GM21717 (cell line): Measurements from ENCODE around the gene AGAP1.

Experiments used
- ATAC-seq: cut with Tn5 transposase; IDR thresholded peaks from one replicate; pipeline ENCODE4 v1.9.1; 2021; ENCODE audit warnings: mild to moderate bottlenecking, moderate library complexity; ENCODE audit not compliant: unreplicated experiment

Gene AGAP1

GRCh38 chr2:236171680-236172254 is 677.9 kb downstream of the AGAP1 start:
- ATAC-seq = no peak

GRCh38 chr2:236172255-236173035 is 678.6 kb downstream of the AGAP1 start:
- no peak for ATAC-seq

- no peak for ATAC-seq
Observed at GRCh38 chr2:236173036-236173728, 679.3 kb downstream of the AGAP1 start.

- ATAC-seq = no peak
Observed at GRCh38 chr2:236173729-236174607, 680.1 kb downstream of the AGAP1 start.

GRCh38 chr2:236175548-236176150 is 681.8 kb downstream of the AGAP1 start:
- ATAC-seq = no peak

- no peak for ATAC-seq
Observed at GRCh38 chr2:236176417-236176816, 682.6 kb downstream of the AGAP1 start.

- no peak for ATAC-seq
Observed at GRCh38 chr2:236176951-236177350, 683.1 kb downstream of the AGAP1 start.

- no peak for ATAC-seq
Observed at GRCh38 chr2:236177604-236177966, 683.7 kb downstream of the AGAP1 start.

GRCh38 chr2:236177967-236178889 is 684.4 kb downstream of the AGAP1 start:
- ATAC-seq = no peak

GRCh38 chr2:236178890-236179235 is 685.0 kb downstream of the AGAP1 start:
- ATAC-seq = no peak

GRCh38 chr2:236179236-236180075 is 685.6 kb downstream of the AGAP1 start:
- no peak for ATAC-seq

- no peak for ATAC-seq
Observed at GRCh38 chr2:236180076-236180816, 686.4 kb downstream of the AGAP1 start.

- ATAC-seq = no peak
Observed at GRCh38 chr2:236180831-236181453, 687.1 kb downstream of the AGAP1 start.
